Amniotic stem cell (primary cell): ENCODE data around the gene MARCHF3.
"Not testable (repeated sequence)": the region's sequence is repeated elsewhere in the genome, so short reads cannot be mapped to it uniquely, and the experiment has no call there.

Source experiments
- DNase-seq: peaks from one replicate; lab custom pipeline; 2025; lab: John Stamatoyannopoulos, UW

The MARCHF3 gene

GRCh38 chr5:126872561-126873354, 157.6 kb downstream of the MARCHF3 start:
- DNase-seq: no peak

DNA sequence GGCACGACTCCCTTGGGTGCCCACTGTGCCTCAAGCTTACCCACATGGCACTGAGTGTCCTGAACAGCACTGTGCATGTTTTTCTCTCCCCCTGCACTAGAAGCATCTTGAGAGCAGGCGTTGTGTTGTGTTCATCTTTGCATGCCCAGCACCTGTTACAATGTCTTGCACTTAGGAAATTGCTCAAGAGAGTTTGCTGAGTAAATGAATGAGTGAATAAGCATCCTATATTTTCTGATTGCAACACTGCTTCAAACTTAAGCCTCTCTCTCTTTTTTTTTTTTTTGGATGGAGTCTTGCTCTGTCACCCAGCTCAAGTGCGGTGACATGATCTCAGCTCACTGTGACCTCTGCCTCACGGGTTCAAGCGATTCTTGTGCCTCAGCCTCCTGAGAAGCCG, 158.9 kb downstream of the MARCHF3 start:
- DNase-seq: no peak

DNA sequence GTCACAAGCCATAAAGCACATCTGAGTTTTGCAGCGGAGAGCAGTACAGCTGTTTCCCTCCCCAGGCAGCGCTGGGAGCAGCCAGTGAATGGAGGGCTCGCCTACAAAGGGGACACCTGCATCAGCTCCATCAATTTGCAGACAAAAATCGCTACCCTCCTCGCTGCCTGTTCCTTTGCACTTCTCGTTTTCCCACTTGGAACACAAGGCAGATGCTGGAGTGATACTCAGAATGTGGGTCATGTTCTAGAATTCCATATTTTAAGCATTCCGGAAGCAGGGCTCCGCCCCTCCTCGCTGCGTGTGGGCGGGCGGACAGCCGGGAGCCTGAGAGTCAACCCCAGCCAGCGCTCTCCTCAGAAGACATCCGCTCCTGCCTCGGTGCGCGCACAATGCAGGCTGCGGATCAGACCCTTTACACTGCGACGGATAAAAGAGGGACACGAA, 161.3 kb downstream of the MARCHF3 start:
- DNase-seq: no peak

DNA sequence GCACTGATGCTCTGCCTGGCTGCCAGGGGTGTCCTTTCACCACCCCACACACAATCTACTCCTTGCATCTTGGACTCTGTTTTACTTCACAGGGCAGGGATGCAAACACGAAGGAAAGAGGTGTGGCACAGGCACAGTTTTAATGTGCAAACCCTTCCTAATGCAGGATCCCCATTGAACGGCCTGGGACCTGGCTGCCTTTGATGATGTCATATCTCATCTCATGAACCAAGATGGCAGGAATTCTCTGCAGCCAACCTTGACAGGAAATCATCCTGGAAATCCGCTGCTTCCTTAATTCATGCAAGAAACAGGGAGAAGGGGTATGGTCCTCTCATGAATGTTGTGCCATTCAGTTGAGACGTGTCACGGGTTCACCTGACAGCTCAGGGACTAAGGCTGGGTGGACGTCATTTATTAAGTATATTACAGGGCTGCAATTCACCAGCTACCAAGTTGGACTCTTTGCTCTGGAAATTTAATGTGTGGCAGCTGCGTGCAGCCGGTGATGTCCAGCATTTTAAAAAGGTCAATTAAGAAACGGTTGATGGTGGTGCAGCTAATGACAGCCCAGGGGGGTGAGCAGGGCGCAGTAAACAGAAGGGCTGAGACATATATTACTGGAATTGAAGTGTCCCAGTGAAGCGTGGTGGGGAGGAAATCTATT, 161.9 kb downstream of the MARCHF3 start:
- DNase-seq: no peak

DNA sequence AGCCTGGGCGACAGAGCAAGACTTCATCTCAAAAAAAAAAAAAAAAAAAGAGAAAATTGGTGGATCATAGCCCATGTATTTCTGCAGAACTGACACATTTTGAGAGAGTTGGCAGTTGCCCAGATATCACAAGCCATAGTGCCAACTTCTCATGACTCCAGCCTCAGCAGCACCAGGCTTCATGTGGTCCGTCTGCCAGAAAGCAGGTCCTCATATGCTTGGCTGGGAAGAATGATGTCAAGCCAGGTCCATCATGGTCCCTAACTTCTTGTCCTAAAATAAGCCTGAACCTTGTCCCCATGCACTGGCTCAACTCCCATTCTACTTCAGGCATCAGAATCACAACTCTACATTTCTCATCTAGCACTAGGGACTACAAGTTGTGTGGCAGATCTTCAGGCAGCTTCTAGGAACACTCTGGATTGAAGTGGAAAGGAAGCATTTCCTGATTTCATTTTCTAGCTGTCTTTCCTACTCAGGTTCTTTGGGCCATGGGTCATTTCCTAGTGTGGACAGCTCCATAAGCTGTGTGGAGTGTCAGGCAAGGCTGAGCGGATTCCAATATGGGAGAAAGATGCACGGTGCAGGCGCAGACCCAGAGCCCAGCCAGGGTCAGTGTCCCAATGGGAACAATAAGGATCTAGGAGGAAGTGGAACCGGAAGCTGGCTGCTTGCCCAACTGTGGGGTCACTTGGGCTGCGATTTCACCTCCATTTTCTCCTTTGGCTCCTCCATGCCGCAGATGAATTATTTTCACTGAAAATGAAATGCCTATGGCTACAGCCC, 163.3 kb downstream of the MARCHF3 start:
- DNase-seq: no peak

GRCh38 chr5:126865299-126865698, 165.1 kb downstream of the MARCHF3 start:
- DNase-seq: peak; percentile 17

GRCh38 chr5:126864042-126864688, 166.2 kb downstream of the MARCHF3 start:
- no peak for DNase-seq

DNA sequence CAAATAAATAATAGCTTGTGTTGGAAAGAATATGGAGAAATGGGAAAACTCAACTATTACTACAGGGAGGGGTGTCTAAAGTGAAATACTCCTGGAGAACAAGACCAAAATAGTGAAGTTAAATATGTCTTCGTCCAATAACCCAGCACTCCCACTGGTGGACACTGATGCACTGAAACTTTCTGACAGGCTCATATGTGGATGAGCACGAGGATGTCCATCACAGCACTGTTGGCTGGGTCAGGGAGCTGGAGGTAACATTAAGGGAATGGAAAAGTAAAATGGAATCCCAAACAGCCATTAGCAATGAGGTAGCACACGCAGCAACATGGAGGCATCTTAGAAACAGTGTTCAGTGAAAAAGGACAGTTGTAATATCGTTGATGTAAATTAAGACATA, 167.0 kb downstream of the MARCHF3 start:
- no peak for DNase-seq

- DNase-seq: no peak
Observed at GRCh38 chr5:126858441-126858840, 171.9 kb downstream of the MARCHF3 start.

- no peak for DNase-seq
Observed at GRCh38 chr5:126857472-126858410, 172.6 kb downstream of the MARCHF3 start.

GRCh38 chr5:126855266-126855665, 175.1 kb downstream of the MARCHF3 start:
- no peak for DNase-seq

- DNase-seq: no peak
Observed at GRCh38 chr5:126854526-126855110, 175.7 kb downstream of the MARCHF3 start.

DNA sequence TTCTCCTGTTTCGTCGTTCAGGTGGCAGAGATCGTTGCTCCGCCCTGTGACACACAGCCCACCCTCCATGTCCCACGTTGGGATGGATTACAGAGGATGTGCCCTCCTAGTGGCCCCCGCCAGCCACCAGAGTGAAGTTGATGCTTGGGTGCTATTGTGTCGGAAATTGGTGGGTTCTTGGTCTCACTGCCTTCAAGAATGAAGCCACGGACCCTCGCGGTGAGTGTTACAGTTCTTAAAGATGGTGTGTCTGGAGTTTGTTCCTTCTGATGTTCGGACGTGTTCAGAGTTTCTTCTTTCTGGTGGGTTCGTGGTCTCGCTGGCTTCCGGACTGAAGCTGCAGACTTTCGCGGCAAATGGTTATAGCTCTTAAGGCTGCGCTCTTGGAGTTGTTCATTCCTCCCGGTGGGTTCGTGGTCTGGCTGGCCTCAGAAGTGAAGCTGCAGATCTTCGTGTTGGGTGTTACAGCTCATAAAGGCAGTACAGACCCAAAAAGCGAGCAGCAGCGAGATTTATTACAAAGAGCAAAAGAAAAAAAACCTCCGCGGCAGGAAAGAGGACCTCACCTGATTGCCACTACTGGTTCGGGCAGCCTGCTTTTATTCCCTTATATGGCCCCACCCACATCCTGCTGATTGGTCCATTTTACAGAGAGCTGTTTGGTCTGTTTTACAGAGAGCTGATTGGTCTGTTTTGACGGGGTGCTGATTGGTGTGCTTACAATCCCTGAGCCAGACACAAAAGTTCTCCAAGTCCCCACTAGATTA, 176.6 kb downstream of the MARCHF3 start:
- not testable (repeated sequence) for DNase-seq

DNA sequence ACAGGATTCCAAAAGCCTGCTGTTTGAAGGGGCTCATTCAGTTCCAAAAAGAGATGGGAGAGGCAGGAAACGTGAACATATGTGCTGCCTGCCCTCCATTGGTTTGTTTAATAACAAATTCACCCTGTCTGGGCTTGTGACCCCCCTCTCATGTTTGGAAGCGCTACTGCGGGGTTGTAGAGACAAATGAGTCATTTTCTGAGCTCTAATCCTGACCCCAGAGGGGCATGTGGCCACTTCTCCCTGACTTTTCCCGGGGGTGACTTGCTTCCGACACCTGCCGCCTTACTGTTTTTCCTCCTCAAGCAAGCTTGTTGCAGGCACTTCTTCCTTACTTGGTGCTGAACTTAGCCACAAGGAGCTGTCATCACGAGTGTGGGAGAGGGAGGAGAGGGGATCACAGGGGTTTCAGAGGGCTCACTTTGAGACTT, 177.5 kb downstream of the MARCHF3 start:
- no peak for DNase-seq

DNA sequence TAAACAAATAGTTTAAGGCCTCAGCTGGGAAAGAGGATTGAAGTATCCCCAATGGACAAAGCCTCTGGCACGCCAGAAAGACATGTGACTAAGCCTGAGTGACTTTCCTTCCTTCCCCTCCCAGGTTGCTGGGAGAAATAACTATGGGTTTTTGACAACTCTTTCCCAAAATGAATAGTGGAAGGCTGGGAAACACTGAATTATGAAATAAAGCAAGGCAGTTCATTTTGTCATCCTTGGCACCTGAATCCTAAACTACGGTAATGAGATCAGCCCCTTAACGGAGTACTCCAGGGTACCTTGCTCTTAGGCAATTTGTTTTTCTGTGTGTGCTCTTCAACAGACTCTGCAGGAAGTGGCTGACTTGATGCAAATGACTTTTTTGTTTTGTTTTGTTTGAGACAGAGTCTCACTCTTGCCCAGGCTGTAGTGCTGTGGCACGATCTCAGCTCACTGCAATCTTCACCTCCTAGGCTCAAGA, 178.2 kb downstream of the MARCHF3 start:
- DNase-seq: no peak

- DNase-seq: no peak
Observed at GRCh38 chr5:126851501-126852011, 178.8 kb downstream of the MARCHF3 start.

DNA sequence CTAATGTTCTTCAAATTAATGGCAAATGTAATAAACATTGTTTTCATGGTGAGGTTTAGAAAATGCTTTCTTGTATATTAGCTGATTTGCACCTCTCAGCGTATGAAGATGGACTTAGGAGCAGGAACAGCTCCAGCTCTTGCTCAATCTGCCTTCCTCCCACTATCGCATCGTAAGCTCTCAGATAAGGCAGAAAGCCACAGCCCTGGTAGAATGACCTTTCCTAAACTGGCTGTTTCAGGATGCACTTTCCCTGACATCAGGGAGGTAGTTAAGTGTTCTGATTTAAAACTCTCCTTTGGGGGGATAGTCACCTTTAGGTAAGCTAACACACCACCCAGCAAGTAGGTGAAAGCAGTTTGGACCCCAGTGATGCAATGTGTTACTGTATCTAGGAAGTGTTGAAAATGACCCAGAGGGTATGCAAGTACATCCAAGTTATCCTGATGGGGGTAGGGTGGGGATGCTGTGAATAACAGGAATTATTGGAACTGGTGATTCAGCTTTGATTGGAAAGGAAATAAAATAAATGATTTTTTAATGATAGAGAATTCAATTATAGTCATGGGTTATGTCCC, 181.2 kb downstream of the MARCHF3 start:
- DNase-seq: no peak

DNA sequence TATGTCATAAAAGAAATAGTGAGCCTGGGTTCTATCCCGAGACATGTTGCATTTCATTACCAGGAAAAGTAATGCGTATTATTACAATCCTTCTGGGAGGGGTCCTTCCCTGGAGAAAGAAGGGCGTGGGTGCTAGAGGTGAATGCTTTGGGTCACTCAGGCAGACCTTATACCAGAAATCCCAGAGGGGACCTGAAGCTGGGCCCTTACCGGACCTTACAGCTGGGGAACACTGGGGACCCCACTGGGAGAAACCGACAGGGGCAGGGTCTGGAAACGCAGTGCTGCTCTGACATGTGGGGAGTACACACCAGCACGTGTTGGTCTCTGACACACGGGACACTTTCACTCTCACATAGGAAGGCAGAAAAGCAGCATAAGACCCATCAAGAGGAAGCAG, 182.1 kb downstream of the MARCHF3 start:
- DNase-seq: no peak

DNA sequence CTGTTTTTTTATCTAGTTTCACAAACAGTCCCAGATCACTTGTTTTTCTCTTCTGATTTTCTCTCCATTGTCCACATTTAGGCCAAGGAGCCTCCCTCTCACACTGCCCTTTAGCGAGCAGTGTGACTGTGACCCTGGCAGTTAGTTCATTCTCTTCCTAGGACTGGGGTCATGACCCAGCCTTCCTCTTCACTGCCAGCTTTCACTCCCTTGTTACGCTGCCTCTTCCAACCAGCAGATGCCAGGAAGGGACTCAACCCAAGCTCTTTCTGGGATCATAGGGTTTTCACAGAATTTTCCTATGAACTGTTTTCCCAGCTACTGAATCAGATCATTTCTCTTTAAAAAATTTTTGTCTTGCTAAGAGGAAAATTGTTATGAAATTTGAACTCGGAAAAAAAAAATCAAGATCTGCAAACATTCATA, 182.5 kb downstream of the MARCHF3 start:
- no peak for DNase-seq
